22Rv1 (cell line): ENCODE data around the gene DNER.

Source experiments
- ZFX ChIP-seq: fragments of 450-650 bp; IDR thresholded peaks from 2 replicates; pipeline ENCODE4 v1.6.1; 2017; ENCODE audit warnings: antibody characterized with exemption, borderline replicate concordance
- TF ChIP-seq, protein P1 (sequence below): fragments of 450-650 bp; IDR thresholded peaks from 2 replicates; pipeline ENCODE4 v1.5.1; 2017; ENCODE audit warnings: mild to moderate bottlenecking

DNA sequence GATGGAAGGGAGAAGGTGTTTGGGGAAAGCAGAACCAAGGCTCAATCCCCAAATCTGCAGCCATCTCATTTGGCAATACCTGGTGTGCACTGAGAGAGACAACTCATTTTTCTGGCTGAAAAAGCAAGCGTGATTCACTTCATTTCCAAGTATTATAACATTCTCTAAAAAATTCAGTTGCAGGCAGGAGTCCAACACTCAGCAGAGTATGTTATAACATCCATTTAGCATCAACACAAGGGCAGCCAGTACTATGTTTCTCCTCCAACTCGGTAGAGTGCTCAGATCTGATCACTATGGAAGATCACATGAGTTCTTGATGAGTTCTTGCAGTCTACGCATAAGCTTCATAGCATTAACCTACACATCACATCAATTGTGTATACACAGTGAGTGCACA lies 343.8 kb downstream of the DNER start:
- TF ChIP-seq, protein P1, sequence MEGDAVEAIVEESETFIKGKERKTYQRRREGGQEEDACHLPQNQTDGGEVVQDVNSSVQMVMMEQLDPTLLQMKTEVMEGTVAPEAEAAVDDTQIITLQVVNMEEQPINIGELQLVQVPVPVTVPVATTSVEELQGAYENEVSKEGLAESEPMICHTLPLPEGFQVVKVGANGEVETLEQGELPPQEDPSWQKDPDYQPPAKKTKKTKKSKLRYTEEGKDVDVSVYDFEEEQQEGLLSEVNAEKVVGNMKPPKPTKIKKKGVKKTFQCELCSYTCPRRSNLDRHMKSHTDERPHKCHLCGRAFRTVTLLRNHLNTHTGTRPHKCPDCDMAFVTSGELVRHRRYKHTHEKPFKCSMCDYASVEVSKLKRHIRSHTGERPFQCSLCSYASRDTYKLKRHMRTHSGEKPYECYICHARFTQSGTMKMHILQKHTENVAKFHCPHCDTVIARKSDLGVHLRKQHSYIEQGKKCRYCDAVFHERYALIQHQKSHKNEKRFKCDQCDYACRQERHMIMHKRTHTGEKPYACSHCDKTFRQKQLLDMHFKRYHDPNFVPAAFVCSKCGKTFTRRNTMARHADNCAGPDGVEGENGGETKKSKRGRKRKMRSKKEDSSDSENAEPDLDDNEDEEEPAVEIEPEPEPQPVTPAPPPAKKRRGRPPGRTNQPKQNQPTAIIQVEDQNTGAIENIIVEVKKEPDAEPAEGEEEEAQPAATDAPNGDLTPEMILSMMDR, result no peak
- no peak for TF ChIP-seq ZFX
